Measurements from ENCODE around the gene DLX5.

DNA sequence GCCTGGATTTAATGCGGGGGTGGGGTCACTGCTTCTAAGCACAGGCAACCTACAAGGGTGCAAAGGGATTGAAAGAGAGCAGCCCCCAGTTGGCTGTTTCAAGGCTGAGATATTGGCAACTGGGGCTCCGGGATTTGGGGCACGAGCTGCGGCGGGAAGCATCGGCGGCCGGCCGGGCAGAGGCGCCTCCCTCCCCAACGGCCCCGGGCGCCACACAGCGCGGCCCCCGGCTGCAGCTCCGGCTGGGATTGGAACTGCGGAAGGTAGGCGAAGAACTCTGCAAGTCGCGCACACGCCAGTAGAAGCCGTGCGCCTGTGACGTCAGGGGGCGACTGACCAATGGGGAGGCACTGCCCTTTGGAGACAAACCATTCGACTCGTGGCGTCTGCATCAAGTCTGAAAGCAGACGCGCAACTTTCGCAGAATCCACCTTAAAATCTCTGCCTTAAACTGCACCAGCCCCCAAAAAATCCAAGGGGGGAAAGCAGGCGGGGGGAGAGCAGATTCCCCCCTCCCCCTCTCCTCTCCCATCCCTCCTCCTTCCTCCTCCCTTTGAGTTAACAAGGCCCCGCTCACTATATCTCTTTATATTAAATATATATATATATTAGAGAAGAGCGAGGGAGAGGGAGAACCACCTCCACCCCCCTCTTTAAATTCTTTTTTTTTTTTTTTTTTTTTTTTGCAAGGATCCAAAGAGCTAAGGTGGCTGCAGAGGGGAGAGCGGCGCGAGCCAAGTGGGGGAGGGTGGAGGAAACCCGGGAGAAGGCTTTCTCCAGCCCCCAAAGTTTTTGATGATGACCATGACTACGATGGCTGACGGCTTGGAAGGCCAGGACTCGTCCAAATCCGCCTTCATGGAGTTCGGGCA lies 19.2 kb downstream of the DLX5 start, which contains the start of gene DLX6:
- TF ChIP-seq CTCF (IDR thresholded peaks at IDR 0.05) (no peak), POLR2A (IDR thresholded peaks at IDR 0.05) (no peak)
